Panc1 (cell line): ENCODE data around the gene MSX1. TPM values are rescaled to one million over a fixed set of nuclear protein-coding genes. Genes with fewer than 3 reads are reported as not detected.

Source experiments
- ATAC-seq: fragments of 200-7000 bp; cut with Tn5 transposase; 2 replicates; pipeline ENCODE4 v1.9.1; 2020; ENCODE audit warnings: mild to moderate bottlenecking, moderate library complexity
- Bru-seq: library from RNA; stranded (reverse); fragments of 400-500 nt; gene quantifications from one replicate; lab custom pipeline; 2021; lab: Mats Ljungman, UMichigan
- BruChase-seq, 2 experiments: library from RNA; stranded (reverse); fragments of 400-500 nt; gene quantifications; one replicate each; lab custom pipeline; 2021; lab: Mats Ljungman, UMichigan
- BruUV-seq: library from RNA; stranded (reverse); fragments of 400-500 nt; replicated peaks from 2 replicates; lab custom pipeline; 2021; lab: Mats Ljungman, UMichigan
- CTCF ChIA-PET: fragments of 300-600 bp; sonication (Branson Sonifier 250); formaldehyde crosslinking; loops from one replicate; lab custom pipeline; 2022; ENCODE audit warnings: antibody characterized with exemption; lab: Charles Lee
- POLR2A ChIA-PET: fragments of 300-600 bp; sonication (Branson Sonifier 250); formaldehyde crosslinking; loops from one replicate; lab custom pipeline; 2022; ENCODE audit warnings: antibody characterized with exemption; lab: Charles Lee
- DNase-seq: peaks from one replicate; pipeline ENCODE4 v3.0.0-alpha.2; 2010; ENCODE audit warnings: low read depth, low spot score
- H3K27ac ChIP-seq: 2 replicates; pipeline ENCODE4 v1.5.1; 2011; ENCODE audit warnings: mild to moderate bottlenecking, low read length, inconsistent platforms
- H3K27me3 ChIP-seq: fragments of 200-500 bp; sonication (Bioruptor generic); 2 replicates; pipeline ENCODE4 v1.6.0; 2014; ENCODE audit warnings: low read length, inconsistent platforms; ENCODE audit not compliant: control insufficient read depth, insufficient read depth
- H3K36me3 ChIP-seq: fragments of 200-500 bp; sonication (Bioruptor generic); 2 replicates; pipeline ENCODE4 v1.5.1; 2014; ENCODE audit warnings: inconsistent platforms, mild to moderate bottlenecking, low read length, moderate library complexity; ENCODE audit not compliant: control insufficient read depth, insufficient read depth
- H3K4me1 ChIP-seq: 2 replicates; pipeline ENCODE4 v1.5.1; 2011; ENCODE audit warnings: inconsistent platforms, mild to moderate bottlenecking, low read length, moderate library complexity; ENCODE audit not compliant: control insufficient read depth, insufficient read depth
- H3K4me3 ChIP-seq, 2 experiments: 2 replicates each; pipeline ENCODE4 v1.5.1; 2011 to 2012; ENCODE audit warnings: low read depth in 2 of 2, low read length in 2 of 2, mild to moderate bottlenecking in 2 of 2, inconsistent platforms in 1 of 2, moderate library complexity in 1 of 2
- H3K9me3 ChIP-seq: fragments of 200-500 bp; sonication (Bioruptor generic); 2 replicates; pipeline ENCODE4 v1.5.1; 2014; ENCODE audit warnings: low read depth, mild to moderate bottlenecking, inconsistent platforms, low read length, moderate library complexity; ENCODE audit not compliant: control insufficient read depth, insufficient read depth
- POLR2AphosphoS5 ChIP-seq: IDR thresholded peaks from 2 replicates; pipeline ENCODE4 v1.6.1; 2012; ENCODE audit warnings: mild to moderate bottlenecking, low read depth, low read length, moderate library complexity
- SIN3A ChIP-seq: IDR thresholded peaks from 2 replicates; pipeline ENCODE4 v1.6.1; 2012; ENCODE audit warnings: low read depth, mild to moderate bottlenecking, low read length, moderate library complexity, borderline replicate concordance; ENCODE audit not compliant: insufficient read depth
- TCF7L2 ChIP-seq: IDR thresholded peaks from 2 replicates; pipeline ENCODE4 v1.6.1; 2011; ENCODE audit warnings: mild to moderate bottlenecking, low read depth, low read length, inconsistent platforms
- in situ Hi-C: cut with HindIII; loops from 2 replicates; pipeline ENCODE4 v1.10.0; 2016; ENCODE audit warnings: low sequenced_read_pairs, low pct_unique_long_range_greater_than_20kb
- intact Hi-C: fragments of 100-400 bp; cut with micrococcal nuclease; formaldehyde crosslinking; loops from one replicate; pipeline ENCODE4 v1.10.0; 2022; ENCODE audit not compliant: unreplicated experiment
- long read RNA-seq: library from polyadenylated mRNA; unstranded; transcript quantifications from one replicate; pipeline ENCODE4 v2.0.0, GENCODE V29; 2021; ENCODE audit not compliant: unreplicated experiment
- polyA plus RNA-seq: library from polyadenylated mRNA; unstranded; fragments of >200 nt; gene quantifications from one replicate; pipeline ENCODE4 v1.2.1, GENCODE V29; 2012; ENCODE audit warnings: missing spikeins; ENCODE audit not compliant: insufficient read length
- total RNA-seq: library from RNA; stranded (reverse); gene quantifications from one replicate; pipeline ENCODE4 v1.2.1, GENCODE V29; 2021; ENCODE audit not compliant: unreplicated experiment
- TF ChIP-seq, protein P1 (sequence below), 2 experiments: IDR thresholded peaks; 2 replicates each; pipeline ENCODE4 v1.6.1; 2011 to 2012; ENCODE audit warnings: low read depth in 2 of 2, control low read depth in 1 of 2, low read length in 1 of 2, mild to moderate bottlenecking in 1 of 2, moderate library complexity in 1 of 2; ENCODE audit not compliant: insufficient read depth in 1 of 2
- TF ChIP-seq, protein P2 (sequence below): fragments of 450-650 bp; IDR thresholded peaks from 2 replicates; pipeline ENCODE4 v1.5.1; 2017; ENCODE audit warnings: mild to moderate bottlenecking

Gene MSX1
- 3.4 TPM for total RNA-seq
- polyA plus RNA-seq: 1.6 TPM
- Bru-seq, nascent RNA: percentile 36 among the genes with signal in this experiment
- percentile 42 among the genes with signal in this experiment for BruChase-seq, experiment 1, labeled RNA remaining after a 2-hour chase
- percentile 39 among the genes with signal in this experiment for BruChase-seq, experiment 2, labeled RNA remaining after a 6-hour chase
- long read RNA-seq, transcript MSX1-201 (2 exons, 1,939 nt): major isoform, 5 of 20 reads
- long read RNA-seq, partial matches to known transcripts: 0 of 20 reads
- long read RNA-seq, other reads (novel, unspliced or antisense): 15 of 20 reads

GRCh38 chr4:4859325-4859798 is at the start of gene MSX1:
MSX1 (plus strand) TSS chr4:4859665; CDS start chr4:4859900, 235 bp downstream.
- Histone ChIP-seq H3K27ac (peak within 1 kb of the TSS; percentile 61), H3K27me3 (no peaks in the 10 kb centered on the region; the same call in 1 of the 2 replicates), H3K4me3 (peak within 1 kb of the TSS; percentile 59 to 88), H3K9me3 (no peaks in the 10 kb centered on the region), H3K4me1 (peaks cover 4% of the 10 kb centered on the region; the same call in 1 of the 2 replicates), H3K36me3 (peaks cover 2% of the 10 kb centered on the region; the same call in 1 of the 2 replicates)
- ChIA-PET POLR2A (no interaction called here), CTCF (no interaction called here)
- intact Hi-C loops (no loop called here), in situ Hi-C loops (no loop called here)
- 0 out of 2 replicates have a peak, but pooled peaks have one; percentile 25 for TF ChIP-seq POLR2AphosphoS5
- TF ChIP-seq, protein P1, sequence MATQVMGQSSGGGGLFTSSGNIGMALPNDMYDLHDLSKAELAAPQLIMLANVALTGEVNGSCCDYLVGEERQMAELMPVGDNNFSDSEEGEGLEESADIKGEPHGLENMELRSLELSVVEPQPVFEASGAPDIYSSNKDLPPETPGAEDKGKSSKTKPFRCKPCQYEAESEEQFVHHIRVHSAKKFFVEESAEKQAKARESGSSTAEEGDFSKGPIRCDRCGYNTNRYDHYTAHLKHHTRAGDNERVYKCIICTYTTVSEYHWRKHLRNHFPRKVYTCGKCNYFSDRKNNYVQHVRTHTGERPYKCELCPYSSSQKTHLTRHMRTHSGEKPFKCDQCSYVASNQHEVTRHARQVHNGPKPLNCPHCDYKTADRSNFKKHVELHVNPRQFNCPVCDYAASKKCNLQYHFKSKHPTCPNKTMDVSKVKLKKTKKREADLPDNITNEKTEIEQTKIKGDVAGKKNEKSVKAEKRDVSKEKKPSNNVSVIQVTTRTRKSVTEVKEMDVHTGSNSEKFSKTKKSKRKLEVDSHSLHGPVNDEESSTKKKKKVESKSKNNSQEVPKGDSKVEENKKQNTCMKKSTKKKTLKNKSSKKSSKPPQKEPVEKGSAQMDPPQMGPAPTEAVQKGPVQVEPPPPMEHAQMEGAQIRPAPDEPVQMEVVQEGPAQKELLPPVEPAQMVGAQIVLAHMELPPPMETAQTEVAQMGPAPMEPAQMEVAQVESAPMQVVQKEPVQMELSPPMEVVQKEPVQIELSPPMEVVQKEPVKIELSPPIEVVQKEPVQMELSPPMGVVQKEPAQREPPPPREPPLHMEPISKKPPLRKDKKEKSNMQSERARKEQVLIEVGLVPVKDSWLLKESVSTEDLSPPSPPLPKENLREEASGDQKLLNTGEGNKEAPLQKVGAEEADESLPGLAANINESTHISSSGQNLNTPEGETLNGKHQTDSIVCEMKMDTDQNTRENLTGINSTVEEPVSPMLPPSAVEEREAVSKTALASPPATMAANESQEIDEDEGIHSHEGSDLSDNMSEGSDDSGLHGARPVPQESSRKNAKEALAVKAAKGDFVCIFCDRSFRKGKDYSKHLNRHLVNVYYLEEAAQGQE (IDR thresholded peaks at IDR 0.05; ENCODE audit: insufficient read depth in 1 of 2, low read depth in 2 of 2, low read length in 1 of 2): no peak
- DNase-seq (no peak), ATAC-seq (peak; percentile 92)
- no TSS peak for BruUV-seq

DNA sequence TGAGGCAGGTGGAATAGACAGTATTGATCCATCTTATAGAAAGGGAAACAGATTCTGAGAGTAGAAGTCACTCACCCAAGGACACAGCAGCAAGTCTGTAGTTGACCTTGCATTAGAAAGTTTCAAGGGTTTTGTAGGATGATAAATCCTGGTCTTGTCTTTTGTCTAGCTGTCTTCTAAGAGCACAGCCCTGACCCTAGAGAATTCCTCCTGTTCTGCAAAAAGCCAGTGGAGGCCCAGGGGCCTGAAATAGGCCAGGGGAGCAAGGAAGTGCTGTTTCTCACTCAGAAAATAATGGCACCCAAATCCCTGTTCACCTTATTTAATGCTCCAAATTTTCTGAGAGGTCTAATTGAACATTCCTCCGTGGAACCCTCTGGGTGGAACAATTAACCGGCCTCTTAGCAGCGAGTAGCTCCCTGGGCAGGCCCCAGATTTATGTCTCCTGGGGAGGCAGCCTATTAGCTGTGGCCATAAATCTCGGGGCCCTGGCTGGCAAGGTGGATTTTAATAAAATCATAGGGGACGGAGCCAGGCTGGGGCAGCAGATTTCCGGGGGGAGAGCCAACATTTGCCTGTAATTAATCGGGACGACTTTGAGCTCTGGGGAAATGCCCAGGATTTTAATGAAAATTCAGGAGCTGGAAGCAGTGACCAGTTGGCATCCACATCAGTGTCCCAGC is 49.2 kb upstream of the MSX1 start:
- ATAC-seq (no peak), DNase-seq (no peak)
- Histone ChIP-seq H3K36me3 (no peaks in the 10 kb centered on the region), H3K27ac (no peak overlapping the region), H3K9me3 (no peaks in the 10 kb centered on the region), H3K4me3 (no peak overlapping the region), H3K4me1 (no peaks in the 10 kb centered on the region), H3K27me3 (no peaks in the 10 kb centered on the region; the same call in 1 of the 2 replicates)
- in situ Hi-C loops: no loop called here
- intact Hi-C loops: no loop called here
- no peak for TF ChIP-seq POLR2AphosphoS5
- no peak for TF ChIP-seq TCF7L2
- TF ChIP-seq SIN3A: no peak
- TF ChIP-seq, protein P2, sequence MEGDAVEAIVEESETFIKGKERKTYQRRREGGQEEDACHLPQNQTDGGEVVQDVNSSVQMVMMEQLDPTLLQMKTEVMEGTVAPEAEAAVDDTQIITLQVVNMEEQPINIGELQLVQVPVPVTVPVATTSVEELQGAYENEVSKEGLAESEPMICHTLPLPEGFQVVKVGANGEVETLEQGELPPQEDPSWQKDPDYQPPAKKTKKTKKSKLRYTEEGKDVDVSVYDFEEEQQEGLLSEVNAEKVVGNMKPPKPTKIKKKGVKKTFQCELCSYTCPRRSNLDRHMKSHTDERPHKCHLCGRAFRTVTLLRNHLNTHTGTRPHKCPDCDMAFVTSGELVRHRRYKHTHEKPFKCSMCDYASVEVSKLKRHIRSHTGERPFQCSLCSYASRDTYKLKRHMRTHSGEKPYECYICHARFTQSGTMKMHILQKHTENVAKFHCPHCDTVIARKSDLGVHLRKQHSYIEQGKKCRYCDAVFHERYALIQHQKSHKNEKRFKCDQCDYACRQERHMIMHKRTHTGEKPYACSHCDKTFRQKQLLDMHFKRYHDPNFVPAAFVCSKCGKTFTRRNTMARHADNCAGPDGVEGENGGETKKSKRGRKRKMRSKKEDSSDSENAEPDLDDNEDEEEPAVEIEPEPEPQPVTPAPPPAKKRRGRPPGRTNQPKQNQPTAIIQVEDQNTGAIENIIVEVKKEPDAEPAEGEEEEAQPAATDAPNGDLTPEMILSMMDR: no peak
- TF ChIP-seq, protein P1 (IDR thresholded peaks at IDR 0.05; ENCODE audit: insufficient read depth in 1 of 2, low read depth in 2 of 2, low read length in 1 of 2): no peak
- no TSS peak for BruUV-seq
- POLR2A ChIA-PET: interaction anchor here (0.7 kb wide), 1 partner anchor 213 kb away, joined by 3 read pairs; no protein-coding TSS in a partner anchor
- CTCF ChIA-PET: interaction anchor here (0.6 kb wide), 1 partner anchor 286 kb away, joined by 7 read pairs; no protein-coding TSS in a partner anchor
